Progenitor cell of endocrine pancreas (in vitro differentiated cells): Measurements from ENCODE around the gene C2orf78. TPM values are rescaled to one million over a fixed set of nuclear protein-coding genes. Genes with fewer than 3 reads are reported as not detected.

Experiments used
- DNase-seq: peaks from one replicate; pipeline ENCODE4 v3.0.0; 2021; ENCODE audit warnings: low spot score; ENCODE audit not compliant: unreplicated experiment
- H3K27ac Mint-ChIP-seq: 2 replicates; pipeline ENCODE4 v1.8.0; 2021; ENCODE audit warnings: mild to moderate bottlenecking, moderate library complexity, mixed read lengths
- H3K27me3 Mint-ChIP-seq: 2 replicates; pipeline ENCODE4 v1.8.0; 2021; ENCODE audit warnings: mixed read lengths
- H3K36me3 Mint-ChIP-seq: 2 replicates; pipeline ENCODE4 v1.8.0; 2022; ENCODE audit warnings: mixed read lengths; ENCODE audit not compliant: insufficient read depth
- H3K4me1 Mint-ChIP-seq: 2 replicates; pipeline ENCODE4 v1.8.0; 2021; ENCODE audit warnings: low read depth, mixed read lengths
- H3K4me3 Mint-ChIP-seq: 2 replicates; pipeline ENCODE4 v1.8.0; 2021; ENCODE audit warnings: low read depth, mild to moderate bottlenecking, moderate library complexity, mixed read lengths
- H3K9me3 Mint-ChIP-seq: 2 replicates; pipeline ENCODE4 v1.8.0; 2021; ENCODE audit warnings: low read depth, mixed read lengths
- CTCF ChIP-seq: fragments of 200-600 bp; sonication (generic); IDR thresholded peaks from one replicate; pipeline ENCODE4 v1.5.0; 2021; ENCODE audit warnings: antibody characterized with exemption, mild to moderate bottlenecking; ENCODE audit not compliant: unreplicated experiment
- total RNA-seq: library from RNA; stranded (reverse); gene quantifications from 2 replicates; pipeline ENCODE4 v1.2.1, GENCODE V29; 2021

The C2orf78 gene
- total RNA-seq, 1 donor from 2014 or later = not detected

DNA sequence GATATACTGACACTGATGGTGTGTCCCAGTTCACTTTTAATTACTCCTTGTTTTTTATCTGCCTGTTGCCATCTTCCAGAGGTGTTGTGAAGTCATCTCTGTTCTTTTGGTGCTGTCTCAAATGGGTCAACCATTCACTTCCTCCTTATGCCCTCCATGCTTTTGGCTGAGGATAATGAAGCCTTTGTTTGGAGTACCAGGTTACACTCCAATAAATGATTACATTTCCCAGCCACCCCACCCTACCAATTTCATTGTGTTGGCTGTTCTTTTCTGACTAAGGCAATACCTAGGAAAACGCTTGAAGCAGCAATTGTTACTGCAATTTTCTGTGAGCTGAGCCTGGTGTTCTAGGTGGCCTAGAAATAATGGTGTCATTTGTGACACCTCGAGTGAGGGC lies 79.0 kb downstream of the C2orf78 start:
- peaks cover 23% of the 10 kb centered on the region for H3K36me3 Mint-ChIP-seq
- no peaks in the 10 kb centered on the region for H3K9me3 Mint-ChIP-seq
- TF ChIP-seq CTCF = no peak
- no peak for DNase-seq
- H3K4me1 Mint-ChIP-seq = peaks cover 4% of the 10 kb centered on the region
- H3K27ac Mint-ChIP-seq = no peak overlapping the region
- H3K4me3 Mint-ChIP-seq = no peak overlapping the region
- H3K27me3 Mint-ChIP-seq = no peaks in the 10 kb centered on the region

Other genes with a start within 250 kb of the C2orf78 start
- gene NAT8, start 141.8 kb upstream of the C2orf78 start, total RNA-seq = not detected in 2 replicates
- 43.3 and 46.8 TPM in 2 replicates for gene TPRKB, start 46.8 kb upstream of the C2orf78 start, total RNA-seq
- gene DUSP11, start 4.1 kb upstream of the C2orf78 start, total RNA-seq = 22.2 and 25.0 TPM in 2 replicates
- gene STAMBP, start 44.8 kb downstream of the C2orf78 start, total RNA-seq = 39.0 and 39.4 TPM in 2 replicates
- 0.19 and 0.31 TPM in 2 replicates for gene ACTG2, start 108.8 kb downstream of the C2orf78 start, total RNA-seq
- gene DGUOK, start 142.7 kb downstream of the C2orf78 start, total RNA-seq = 63.8 and 66.9 TPM in 2 replicates
- 38.2 and 40.7 TPM in 2 replicates for gene TET3, start 200.7 kb downstream of the C2orf78 start, total RNA-seq